NT2/D1 (cell line): ENCODE results near the gene IGF2BP2.

Experiments
- DNase-seq: peaks from one replicate; pipeline ENCODE4 v3.0.0-alpha.2; 2011; ENCODE audit warnings: low read depth, low spot score
- H3K27me3 ChIP-seq: 2 replicates; pipeline ENCODE4 v1.6.0; 2011; ENCODE audit warnings: mild to moderate bottlenecking; ENCODE audit not compliant: insufficient read length, insufficient read depth
- H3K36me3 ChIP-seq: 2 replicates; pipeline ENCODE4 v1.6.1; 2011; ENCODE audit warnings: mild to moderate bottlenecking, low read length, mixed read lengths; ENCODE audit not compliant: insufficient read depth, insufficient read length
- H3K4me1 ChIP-seq: 2 replicates; pipeline ENCODE4 v1.5.1; 2011; ENCODE audit not compliant: insufficient read depth, insufficient read length
- H3K4me3 ChIP-seq: 2 replicates; pipeline ENCODE4 v1.5.1; 2011; ENCODE audit warnings: low read depth; ENCODE audit not compliant: insufficient read length
- H3K9ac ChIP-seq: 2 replicates; pipeline ENCODE4 v1.6.0; 2011; ENCODE audit warnings: low read depth; ENCODE audit not compliant: insufficient read length
- H3K9me3 ChIP-seq: 2 replicates; pipeline ENCODE4 v1.5.1; 2011; ENCODE audit warnings: mild to moderate bottlenecking, low read length; ENCODE audit not compliant: insufficient read depth
- SUZ12 ChIP-seq: IDR thresholded peaks from 2 replicates; pipeline ENCODE4 v1.6.1; 2011; ENCODE audit not compliant: insufficient read length, insufficient read depth; ENCODE audit errors: extremely low read depth
- YY1 ChIP-seq: IDR thresholded peaks from 2 replicates; pipeline ENCODE4 v1.6.1; 2011; ENCODE audit not compliant: insufficient read length, insufficient read depth
- ZNF274 ChIP-seq: IDR thresholded peaks from 2 replicates; pipeline ENCODE4 v1.6.1; 2011; ENCODE audit warnings: mild to moderate bottlenecking, low read depth, low read length

IGF2BP2 gene

GRCh38 chr3:185629554-185630181, 195.2 kb downstream of the IGF2BP2 start:
- DNase-seq, result no peak
- TF ChIP-seq ZNF274, result no peak
- TF ChIP-seq SUZ12, result no peak
- no peak for TF ChIP-seq YY1
- no peak overlapping the region for H3K9ac ChIP-seq
- no peaks in the 10 kb centered on the region; the same call in 1 of the 2 replicates for H3K9me3 ChIP-seq
- H3K36me3 ChIP-seq, result peaks cover 48% of the 10 kb centered on the region
- H3K4me1 ChIP-seq, result no peaks in the 10 kb centered on the region
- no peaks in the 10 kb centered on the region for H3K27me3 ChIP-seq
- H3K4me3 ChIP-seq, result no peak overlapping the region

- H3K9me3 ChIP-seq, result no peaks in the 10 kb centered on the region
- H3K4me3 ChIP-seq, result no peak overlapping the region
- no peak for DNase-seq
- H3K27me3 ChIP-seq, result no peaks in the 10 kb centered on the region
- H3K36me3 ChIP-seq, result peaks cover 66% of the 10 kb centered on the region
- no peaks in the 10 kb centered on the region for H3K4me1 ChIP-seq
- TF ChIP-seq ZNF274 (no peak), YY1 (no peak), SUZ12 (no peak)
- H3K9ac ChIP-seq, result no peak overlapping the region
These were observed 199.1 kb downstream of the IGF2BP2 start for GRCh38 chr3:185625784-185626183.

GRCh38 chr3:185623939-185624665, 200.7 kb downstream of the IGF2BP2 start:
- Histone ChIP-seq H3K9me3 (no peaks in the 10 kb centered on the region), H3K27me3 (no peaks in the 10 kb centered on the region), H3K4me3 (no peak overlapping the region), H3K9ac (no peak overlapping the region), H3K4me1 (no peaks in the 10 kb centered on the region), H3K36me3 (peaks cover 64% of the 10 kb centered on the region)
- TF ChIP-seq YY1 (no peak), ZNF274 (no peak), SUZ12 (no peak)
- no peak for DNase-seq

GRCh38 chr3:185613016-185613415, 211.8 kb downstream of the IGF2BP2 start:
- Histone ChIP-seq H3K9ac (no peak overlapping the region), H3K4me3 (no peak overlapping the region), H3K9me3 (no peaks in the 10 kb centered on the region), H3K36me3 (peaks cover 63% of the 10 kb centered on the region), H3K27me3 (no peaks in the 10 kb centered on the region), H3K4me1 (no peaks in the 10 kb centered on the region)
- no peak for TF ChIP-seq SUZ12
- no peak for TF ChIP-seq YY1
- TF ChIP-seq ZNF274, result no peak
- no peak for DNase-seq

GRCh38 chr3:185606196-185606595, 218.6 kb downstream of the IGF2BP2 start:
- Histone ChIP-seq H3K9ac (no peak overlapping the region), H3K9me3 (no peaks in the 10 kb centered on the region), H3K27me3 (no peaks in the 10 kb centered on the region), H3K36me3 (peaks cover 57% of the 10 kb centered on the region), H3K4me1 (no peaks in the 10 kb centered on the region), H3K4me3 (no peak overlapping the region)
- DNase-seq, result no peak
- TF ChIP-seq YY1 (no peak), ZNF274 (no peak), SUZ12 (no peak)

- H3K9ac ChIP-seq, result no peak overlapping the region
- H3K27me3 ChIP-seq, result no peaks in the 10 kb centered on the region
- no peaks in the 10 kb centered on the region for H3K9me3 ChIP-seq
- peaks cover 59% of the 10 kb centered on the region for H3K36me3 ChIP-seq
- no peak for DNase-seq
- no peak overlapping the region for H3K4me3 ChIP-seq
- H3K4me1 ChIP-seq, result no peaks in the 10 kb centered on the region
- no peak for TF ChIP-seq SUZ12
- no peak for TF ChIP-seq ZNF274
- TF ChIP-seq YY1, result no peak
These were observed 219.3 kb downstream of the IGF2BP2 start for GRCh38 chr3:185605566-185605965.

- H3K9ac ChIP-seq, result no peak overlapping the region
- peaks cover 39% of the 10 kb centered on the region for H3K36me3 ChIP-seq
- TF ChIP-seq YY1 (no peak), ZNF274 (no peak), SUZ12 (no peak)
- no peaks in the 10 kb centered on the region for H3K4me1 ChIP-seq
- H3K27me3 ChIP-seq, result no peaks in the 10 kb centered on the region
- no peak for DNase-seq
- H3K9me3 ChIP-seq, result no peaks in the 10 kb centered on the region
- H3K4me3 ChIP-seq, result no peak overlapping the region
These were observed 229.3 kb downstream of the IGF2BP2 start for GRCh38 chr3:185595526-185595925.
